ENCODE data around the gene APLNR. TPM values are rescaled to one million over a fixed set of nuclear protein-coding genes. Genes with fewer than 3 reads are reported as not detected.

APLNR gene
- total and polyA plus RNA-seq, 10 of the 15 experiments (the other 5 are each of a cell fraction or from before 2014, with no cell fraction given) = 0.11 TPM; not detected in 9

GRCh38 chr11:57276971-57277675, 40.1 kb upstream of the APLNR start (continued):
- no peak for TF ChIP-seq BCL3 (IDR thresholded peaks at IDR 0.05; ENCODE audit: borderline replicate concordance, insufficient read depth, low read depth, low read length, poor library complexity, severe bottlenecking)
- TF ChIP-seq SREBF1 (IDR thresholded peaks at IDR 0.05; ENCODE audit: low read length) = no peak
- no peak for TF ChIP-seq USF2 (IDR thresholded peaks at IDR 0.05; ENCODE audit: borderline replicate concordance, low read depth, low read length)
- no peak for TF ChIP-seq CHD2 (IDR thresholded peaks at IDR 0.05; ENCODE audit: borderline replicate concordance, low read depth, low read length)
- no peak for TF ChIP-seq SMAD5 (IDR thresholded peaks at IDR 0.05; ENCODE audit: low read depth)
- TF ChIP-seq IRF5 (IDR thresholded peaks at IDR 0.05; ENCODE audit: borderline replicate concordance) = no peak
